HG03521 (cell line): ENCODE data around the gene PTPMT1.
"Not testable (repeated sequence)": the region's sequence is repeated elsewhere in the genome, so short reads cannot be mapped to it uniquely, and the experiment has no call there.

Source experiments
- ATAC-seq: cut with Tn5 transposase; IDR thresholded peaks from one replicate; pipeline ENCODE4 v1.9.1; 2021; ENCODE audit warnings: mild to moderate bottlenecking, moderate library complexity; ENCODE audit not compliant: unreplicated experiment

Gene PTPMT1

GRCh38 chr11:47565340-47566148 lies at the start of gene PTPMT1:
Gene PTPMT1, plus strand, starts transcription at chr11:47565599. Its CDS starts 24 bp downstream, at chr11:47565623.
- peak; percentile 75 for ATAC-seq

- no peak for ATAC-seq
Measured at GRCh38 chr11:47516155-47516554, 49.2 kb upstream of the PTPMT1 start.

- ATAC-seq = no peak
Measured at GRCh38 chr11:47516984-47517853, 48.2 kb upstream of the PTPMT1 start.

GRCh38 chr11:47518212-47518964 lies 47.0 kb upstream of the PTPMT1 start:
- no peak for ATAC-seq

GRCh38 chr11:47523490-47524225 lies 41.7 kb upstream of the PTPMT1 start:
- no peak for ATAC-seq

GRCh38 chr11:47524291-47524874 lies 41.0 kb upstream of the PTPMT1 start:
- no peak for ATAC-seq

GRCh38 chr11:47526032-47526431 lies 39.4 kb upstream of the PTPMT1 start:
- not testable (repeated sequence) for ATAC-seq

- no peak for ATAC-seq
Measured at GRCh38 chr11:47527186-47527585, 38.2 kb upstream of the PTPMT1 start.

- no peak for ATAC-seq
Measured at GRCh38 chr11:47529951-47530350, 35.4 kb upstream of the PTPMT1 start.

GRCh38 chr11:47530721-47531120 lies 34.7 kb upstream of the PTPMT1 start:
- not testable (repeated sequence) for ATAC-seq

- no peak for ATAC-seq
Measured at GRCh38 chr11:47531666-47532065, 33.7 kb upstream of the PTPMT1 start.

- ATAC-seq = no peak
Measured at GRCh38 chr11:47532597-47533213, 32.7 kb upstream of the PTPMT1 start.

- no peak for ATAC-seq
Measured at GRCh38 chr11:47533690-47534151, 31.7 kb upstream of the PTPMT1 start.

- no peak for ATAC-seq
Measured at GRCh38 chr11:47534704-47535251, 30.6 kb upstream of the PTPMT1 start.

- ATAC-seq = no peak
Measured at GRCh38 chr11:47536915-47537314, 28.5 kb upstream of the PTPMT1 start.

- no peak for ATAC-seq
Measured at GRCh38 chr11:47538741-47539565, 26.4 kb upstream of the PTPMT1 start.

- ATAC-seq = no peak
Measured at GRCh38 chr11:47539681-47540039, 25.7 kb upstream of the PTPMT1 start.

- no peak for ATAC-seq
Measured at GRCh38 chr11:47541070-47541469, 24.3 kb upstream of the PTPMT1 start.
